SK-N-SH treated with all-trans-retinoic acid at 6 μM for 48 hours (cell line): ENCODE measurements around the gene SFXN5.

ENCODE experiments used
- GLIS3 ChIP-seq: fragments of 250-450 bp; sonication (Bioruptor Pico); IDR thresholded peaks from 2 replicates; pipeline ENCODE4 v1.5.0; 2020; ENCODE audit warnings: mild to moderate bottlenecking, moderate library complexity
- RARB ChIP-seq: fragments of 250-450 bp; sonication (Bioruptor Pico); IDR thresholded peaks from 2 replicates; pipeline ENCODE4 v1.8.0; 2021; ENCODE audit warnings: mild to moderate bottlenecking, moderate library complexity

- TF ChIP-seq GLIS3 (CRISPR knock-in tag) (no peak), RARB (CRISPR knock-in tag) (no peak)
Measured at GRCh38 chr2:72940786-72941185, 130.7 kb downstream of the SFXN5 start.
